ENCODE results near the gene ZNF772. TPM values are rescaled to one million over a fixed set of nuclear protein-coding genes. Genes with fewer than 3 reads are reported as not detected.
A peak's percentile ranks its signal among the peaks of the same experiment; 100 is the strongest.
"Not testable (repeated sequence)": the region's sequence is repeated elsewhere in the genome, so short reads cannot be mapped to it uniquely, and the experiment has no call there.

The ZNF772 gene
- total RNA-seq: 16.9 and 29.7 TPM in 2 replicates
- 6.0 and 7.5 TPM in 2 replicates for polyA plus RNA-seq
- 3.9 and 4.2 TPM in 2 replicates for polyA plus RNA-seq (2012)
- 3.1 and 3.8 TPM in 2 replicates for polyA minus RNA-seq (ENCODE audit: low replicate concordance)

- Histone ChIP-seq H3K4me1 (ENCODE audit: control insufficient read depth, extremely low read depth, insufficient read depth, low read length) (no peaks in the 10 kb centered on the region), H3K27me3 (ENCODE audit: control insufficient read depth, insufficient read depth, low read length) (no peaks in the 10 kb centered on the region), H3K4me2 (ENCODE audit: extremely low read depth, insufficient read depth, low read length) (peak within 1 kb of the TSS; percentile 81), H3K79me2 (ENCODE audit: control insufficient read depth, insufficient read depth, low read length) (peaks cover 8% of the 10 kb centered on the region), H3K27ac (ENCODE audit: insufficient read depth, low read length) (peak within 1 kb of the TSS; percentile 77), H3K9ac (ENCODE audit: insufficient read depth, low read length) (peak within 1 kb of the TSS; percentile 72), H3K9me3 (ENCODE audit: control insufficient read depth, insufficient read depth, low read depth, low read length) (peaks cover 23% of the 10 kb centered on the region), H2AFZ (ENCODE audit: low read length) (peak within 1 kb of the TSS; percentile 100), H3K4me3 (replicated peaks in 1 of 4; ENCODE audit: control extremely low read depth in 1 of 4, insufficient read depth in 1 of 4, low read depth in 3 of 4, low read length in 4 of 4) (peak within 1 kb of the TSS; percentile 84 to 99 (median 90)), H3K36me3 (ENCODE audit: control insufficient read depth, insufficient read depth, low read length) (peaks cover 18% of the 10 kb centered on the region), H4K20me1 (ENCODE audit: control insufficient read depth, extremely low read depth, insufficient read depth, low read length) (no peaks in the 10 kb centered on the region)
- DNase-seq (ENCODE audit: low read depth in 2 of 2): peak; percentile 92 to 94
- TF ChIP-seq EZH2 (IDR thresholded peaks at IDR 0.05; ENCODE audit: low read length, missing control alignments) (no peak), CTCF (conservative IDR thresholded peaks at IDR 0.05 in 1 of 2, IDR thresholded peaks at IDR 0.05 in 1 of 2; ENCODE audit: low read depth in 1 of 2, low read length in 2 of 2) (peak; percentile 57 to 60)
These were observed at the start of gene ZNF772 for GRCh38 chr19:57477191-57478008. Gene ZNF772, minus strand, starts transcription at chr19:57477566. Its CDS starts 257 bp downstream, at chr19:57477309.

GRCh38 chr19:57518021-57518420, 40.7 kb upstream of the ZNF772 start:
- not testable (repeated sequence) for H3K9ac ChIP-seq (ENCODE audit: insufficient read depth, low read length); DNase-seq (ENCODE audit: low read depth in 2 of 2)

GRCh38 chr19:57515255-57515654, 37.9 kb upstream of the ZNF772 start:
- no peaks in the 10 kb centered on the region for H4K20me1 ChIP-seq (ENCODE audit: control insufficient read depth, extremely low read depth, insufficient read depth, low read length)
- H3K9ac ChIP-seq (ENCODE audit: insufficient read depth, low read length): no peak overlapping the region
- H3K4me3 ChIP-seq (replicated peaks in 1 of 4; ENCODE audit: control extremely low read depth in 1 of 4, insufficient read depth in 1 of 4, low read depth in 3 of 4, low read length in 4 of 4): no peak overlapping the region
- no peaks in the 10 kb centered on the region for H3K4me1 ChIP-seq (ENCODE audit: control insufficient read depth, extremely low read depth, insufficient read depth, low read length)
- H3K9me3 ChIP-seq (ENCODE audit: control insufficient read depth, insufficient read depth, low read depth, low read length): peaks cover 1% of the 10 kb centered on the region
- TF ChIP-seq EZH2 (IDR thresholded peaks at IDR 0.05; ENCODE audit: low read length, missing control alignments) (no peak), CTCF (conservative IDR thresholded peaks at IDR 0.05 in 1 of 2, IDR thresholded peaks at IDR 0.05 in 1 of 2; ENCODE audit: low read depth in 1 of 2, low read length in 2 of 2) (no peak)
- no peak overlapping the region for H3K4me2 ChIP-seq (ENCODE audit: extremely low read depth, insufficient read depth, low read length)
- H3K27me3 ChIP-seq (ENCODE audit: control insufficient read depth, insufficient read depth, low read length): no peaks in the 10 kb centered on the region
- no peaks in the 10 kb centered on the region for H3K79me2 ChIP-seq (ENCODE audit: control insufficient read depth, insufficient read depth, low read length)
- no peak for DNase-seq (ENCODE audit: low read depth in 2 of 2)
- no peak overlapping the region for H3K27ac ChIP-seq (ENCODE audit: insufficient read depth, low read length)
- no peak overlapping the region for H2AFZ ChIP-seq (ENCODE audit: low read length)
- no peaks in the 10 kb centered on the region for H3K36me3 ChIP-seq (ENCODE audit: control insufficient read depth, insufficient read depth, low read length)

More at GRCh38 chr19:57518021-57518420, 40.7 kb upstream of the ZNF772 start:
- not testable (repeated sequence) for H4K20me1 ChIP-seq (ENCODE audit: control insufficient read depth, extremely low read depth, insufficient read depth, low read length); H3K27me3 ChIP-seq (ENCODE audit: control insufficient read depth, insufficient read depth, low read length); H3K27ac ChIP-seq (ENCODE audit: insufficient read depth, low read length); H3K4me2 ChIP-seq (ENCODE audit: extremely low read depth, insufficient read depth, low read length); H3K4me3 ChIP-seq (replicated peaks in 1 of 4; ENCODE audit: control extremely low read depth in 1 of 4, insufficient read depth in 1 of 4, low read depth in 3 of 4, low read length in 4 of 4); H3K36me3 ChIP-seq (ENCODE audit: control insufficient read depth, insufficient read depth, low read length); H3K79me2 ChIP-seq (ENCODE audit: control insufficient read depth, insufficient read depth, low read length); H2AFZ ChIP-seq (ENCODE audit: low read length); H3K9me3 ChIP-seq (ENCODE audit: control insufficient read depth, insufficient read depth, low read depth, low read length); H3K4me1 ChIP-seq (ENCODE audit: control insufficient read depth, extremely low read depth, insufficient read depth, low read length)

Measured in fibroblast of lung (primary cell).